ENCODE measurements around the gene CBX2. TPM values are rescaled to one million over a fixed set of nuclear protein-coding genes. Genes with fewer than 3 reads are reported as not detected.

CBX2 gene
- total and polyA plus RNA-seq, 2 donors (not counting 1 experiment from before 2014, with no cell fraction given): 0.77 to 0.83 TPM

DNA sequence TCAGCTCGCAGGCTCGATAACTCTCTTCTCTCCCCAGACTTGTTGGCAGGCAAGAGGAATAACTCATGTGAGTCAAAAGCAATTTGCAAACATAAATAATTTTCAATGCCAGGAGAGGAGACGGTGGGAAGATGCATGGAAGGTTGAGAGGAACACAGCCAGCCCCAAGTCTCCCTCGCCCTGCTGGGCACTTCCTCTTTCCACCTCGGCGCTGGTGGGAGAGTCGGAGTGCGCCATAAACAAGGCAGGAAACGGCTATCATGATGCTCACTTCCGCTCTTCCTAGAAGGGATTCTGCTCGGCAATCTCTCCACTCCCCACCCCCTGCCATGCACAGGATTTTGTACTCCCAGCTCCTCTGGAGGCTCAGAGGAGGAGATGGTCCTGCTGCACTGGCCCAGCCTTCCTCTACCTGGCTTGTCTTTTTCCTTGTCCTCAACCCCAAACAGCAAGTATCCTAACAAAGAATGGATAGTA is 48.3 kb downstream of the CBX2 start:
- Histone ChIP-seq H3K27me3 (ENCODE audit: control insufficient read depth, insufficient read depth, low read length) (peaks cover 7% of the 10 kb centered on the region), H4K20me1 (ENCODE audit: control insufficient read depth, extremely low read depth, insufficient read depth, low read length) (no peaks in the 10 kb centered on the region), H3K9me3 (ENCODE audit: control insufficient read depth, insufficient read depth, low read depth, low read length) (no peaks in the 10 kb centered on the region), H3K4me2 (ENCODE audit: extremely low read depth, insufficient read depth, low read length) (no peak overlapping the region), H3K36me3 (ENCODE audit: control insufficient read depth, insufficient read depth, low read length) (no peaks in the 10 kb centered on the region), H3K79me2 (ENCODE audit: control insufficient read depth, insufficient read depth, low read length) (no peaks in the 10 kb centered on the region), H3K9ac (ENCODE audit: insufficient read depth, low read length) (no peak overlapping the region), H3K4me3 (replicated peaks in 1 of 4; ENCODE audit: control extremely low read depth in 1 of 4, insufficient read depth in 1 of 4, low read depth in 3 of 4, low read length in 4 of 4) (no peak overlapping the region), H2AFZ (ENCODE audit: low read length) (no peak overlapping the region), H3K27ac (ENCODE audit: insufficient read depth, low read length) (no peak overlapping the region), H3K4me1 (ENCODE audit: control insufficient read depth, extremely low read depth, insufficient read depth, low read length) (no peaks in the 10 kb centered on the region)
- no peak for DNase-seq (ENCODE audit: low read depth in 2 of 2)
- TF ChIP-seq CTCF (conservative IDR thresholded peaks at IDR 0.05 in 1 of 2, IDR thresholded peaks at IDR 0.05 in 1 of 2; ENCODE audit: low read depth in 1 of 2, low read length in 2 of 2): no peak
- TF ChIP-seq EZH2 (IDR thresholded peaks at IDR 0.05; ENCODE audit: low read length, missing control alignments): no peak

- Histone ChIP-seq H3K4me2 (ENCODE audit: extremely low read depth, insufficient read depth, low read length) (no peak overlapping the region), H3K9me3 (ENCODE audit: control insufficient read depth, insufficient read depth, low read depth, low read length) (no peaks in the 10 kb centered on the region), H3K27ac (ENCODE audit: insufficient read depth, low read length) (no peak overlapping the region), H3K27me3 (ENCODE audit: control insufficient read depth, insufficient read depth, low read length) (no peaks in the 10 kb centered on the region), H4K20me1 (ENCODE audit: control insufficient read depth, extremely low read depth, insufficient read depth, low read length) (no peaks in the 10 kb centered on the region), H3K9ac (ENCODE audit: insufficient read depth, low read length) (no peak overlapping the region), H3K4me1 (ENCODE audit: control insufficient read depth, extremely low read depth, insufficient read depth, low read length) (no peaks in the 10 kb centered on the region), H3K79me2 (ENCODE audit: control insufficient read depth, insufficient read depth, low read length) (no peaks in the 10 kb centered on the region), H2AFZ (ENCODE audit: low read length) (no peak overlapping the region), H3K4me3 (replicated peaks in 1 of 4; ENCODE audit: control extremely low read depth in 1 of 4, insufficient read depth in 1 of 4, low read depth in 3 of 4, low read length in 4 of 4) (no peak overlapping the region), H3K36me3 (ENCODE audit: control insufficient read depth, insufficient read depth, low read length) (no peaks in the 10 kb centered on the region)
- DNase-seq (ENCODE audit: low read depth in 2 of 2): no peak
- no peak for TF ChIP-seq EZH2 (IDR thresholded peaks at IDR 0.05; ENCODE audit: low read length, missing control alignments)
- TF ChIP-seq CTCF (conservative IDR thresholded peaks at IDR 0.05 in 1 of 2, IDR thresholded peaks at IDR 0.05 in 1 of 2; ENCODE audit: low read depth in 1 of 2, low read length in 2 of 2): no peak
Observed at GRCh38 chr17:79826841-79827578, 49.1 kb downstream of the CBX2 start.

DNA sequence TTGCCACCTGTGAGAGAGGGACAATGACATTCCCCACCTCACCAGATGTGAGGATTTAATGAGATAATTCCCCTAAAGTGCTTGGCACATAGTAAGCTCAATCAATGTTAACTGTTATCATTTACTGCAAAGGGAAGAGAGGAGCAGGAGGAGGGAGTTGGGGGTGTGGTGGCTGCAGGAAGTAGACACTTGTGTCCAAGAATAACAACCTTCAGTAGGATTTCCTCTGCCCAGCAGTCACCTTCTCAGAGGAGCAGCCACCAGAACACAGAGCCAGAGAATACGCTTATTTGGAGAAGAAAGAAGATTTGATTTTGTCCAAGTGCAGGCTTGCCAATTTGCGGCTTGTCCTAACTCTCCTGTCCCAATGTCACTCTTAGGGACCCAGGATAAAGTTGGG is 51.1 kb downstream of the CBX2 start:
- DNase-seq (ENCODE audit: low read depth in 2 of 2): no peak
- Histone ChIP-seq H3K36me3 (ENCODE audit: control insufficient read depth, insufficient read depth, low read length) (peaks cover 5% of the 10 kb centered on the region), H3K27ac (ENCODE audit: insufficient read depth, low read length) (no peak overlapping the region), H3K9ac (ENCODE audit: insufficient read depth, low read length) (no peak overlapping the region), H4K20me1 (ENCODE audit: control insufficient read depth, extremely low read depth, insufficient read depth, low read length) (no peaks in the 10 kb centered on the region), H3K4me3 (replicated peaks in 1 of 4; ENCODE audit: control extremely low read depth in 1 of 4, insufficient read depth in 1 of 4, low read depth in 3 of 4, low read length in 4 of 4) (no peak overlapping the region), H3K79me2 (ENCODE audit: control insufficient read depth, insufficient read depth, low read length) (no peaks in the 10 kb centered on the region), H3K4me2 (ENCODE audit: extremely low read depth, insufficient read depth, low read length) (no peak overlapping the region), H3K9me3 (ENCODE audit: control insufficient read depth, insufficient read depth, low read depth, low read length) (no peaks in the 10 kb centered on the region), H2AFZ (ENCODE audit: low read length) (no peak overlapping the region), H3K27me3 (ENCODE audit: control insufficient read depth, insufficient read depth, low read length) (no peaks in the 10 kb centered on the region), H3K4me1 (ENCODE audit: control insufficient read depth, extremely low read depth, insufficient read depth, low read length) (peaks cover 5% of the 10 kb centered on the region)
- TF ChIP-seq CTCF (conservative IDR thresholded peaks at IDR 0.05 in 1 of 2, IDR thresholded peaks at IDR 0.05 in 1 of 2; ENCODE audit: low read depth in 1 of 2, low read length in 2 of 2) (no peak), EZH2 (IDR thresholded peaks at IDR 0.05; ENCODE audit: low read length, missing control alignments) (no peak)

Measured in fibroblast of lung (primary cell).